ENCODE data around the gene HNRNPA1.
"Not testable (repeated sequence)": the region's sequence is repeated elsewhere in the genome, so short reads cannot be mapped to it uniquely, and the experiment has no call there.

Gene HNRNPA1

GRCh38 chr12:54298904-54299303, 18.4 kb downstream of the HNRNPA1 start:
- DNase-seq (ENCODE audit: low read depth in 3 of 3), result no peak

GRCh38 chr12:54299515-54300224, 19.1 kb downstream of the HNRNPA1 start:
- no peak for DNase-seq (ENCODE audit: low read depth in 3 of 3)

- DNase-seq (ENCODE audit: low read depth in 3 of 3), result no peak
These were observed 19.8 kb downstream of the HNRNPA1 start for GRCh38 chr12:54300225-54300731.

GRCh38 chr12:54300732-54301427, 20.4 kb downstream of the HNRNPA1 start, which contains the start of gene NFE2:
TSS of gene NFE2 (minus strand) at chr12:54301015. CDS start at chr12:54295248, 5,767 bp downstream.
- no peak for DNase-seq (ENCODE audit: low read depth in 3 of 3)

- DNase-seq (ENCODE audit: low read depth in 3 of 3), result no peak
These were observed 21.0 kb downstream of the HNRNPA1 start for GRCh38 chr12:54301428-54302048.

- no peak for DNase-seq (ENCODE audit: low read depth in 3 of 3)
These were observed 23.1 kb downstream of the HNRNPA1 start for GRCh38 chr12:54303640-54304039.

- no peak for DNase-seq (ENCODE audit: low read depth in 3 of 3)
These were observed 23.8 kb downstream of the HNRNPA1 start for GRCh38 chr12:54304187-54304810.

GRCh38 chr12:54306925-54307741, 26.6 kb downstream of the HNRNPA1 start:
- DNase-seq (ENCODE audit: low read depth in 3 of 3), result no peak

- DNase-seq (ENCODE audit: low read depth in 3 of 3), result no peak
These were observed 30.5 kb downstream of the HNRNPA1 start for GRCh38 chr12:54311051-54311450.

- not testable (repeated sequence) for DNase-seq (ENCODE audit: low read depth in 3 of 3)
These were observed 31.8 kb downstream of the HNRNPA1 start for GRCh38 chr12:54312309-54312708.

GRCh38 chr12:54321363-54321762, 40.8 kb downstream of the HNRNPA1 start:
- no peak for DNase-seq (ENCODE audit: low read depth in 3 of 3)

- DNase-seq (ENCODE audit: low read depth in 3 of 3), result peak; percentile 82 to 93 (median 89)
These were observed 44.3 kb downstream of the HNRNPA1 start, which contains the start of gene COPZ1 for GRCh38 chr12:54324617-54325441. TSS of gene COPZ1 (plus strand) at chr12:54325131. CDS start at chr12:54325164, 33 bp downstream.

- DNase-seq (ENCODE audit: low read depth in 3 of 3), result not testable (repeated sequence)
These were observed 45.0 kb downstream of the HNRNPA1 start for GRCh38 chr12:54325442-54326109.

GRCh38 chr12:54328595-54329337, 48.2 kb downstream of the HNRNPA1 start:
- DNase-seq (ENCODE audit: low read depth in 3 of 3), result no peak

- no peak for DNase-seq (ENCODE audit: low read depth in 3 of 3)
These were observed 49.2 kb downstream of the HNRNPA1 start for GRCh38 chr12:54329759-54330158.

GRCh38 chr12:54330442-54330841, 49.9 kb downstream of the HNRNPA1 start:
- DNase-seq (ENCODE audit: low read depth in 3 of 3), result no peak

- DNase-seq (ENCODE audit: low read depth in 3 of 3), result no peak
These were observed 50.9 kb downstream of the HNRNPA1 start for GRCh38 chr12:54331461-54331860.

GRCh38 chr12:54333420-54334034, 53.0 kb downstream of the HNRNPA1 start:
- no peak for DNase-seq (ENCODE audit: low read depth in 3 of 3)

Measured in stimulated activated CD4-positive, alpha-beta T cell treated with anti-CD3 and anti-CD28 coated beads, TNF-alpha, amount 100 ng/mL, for 24 hours (primary cell).